Natural killer cell (primary cell): ENCODE data around the gene VCL. TPM values are rescaled to one million over a fixed set of nuclear protein-coding genes. Genes with fewer than 3 reads are reported as not detected.
"Not testable (repeated sequence)": the region's sequence is repeated elsewhere in the genome, so short reads cannot be mapped to it uniquely, and the experiment has no call there.

Experiments used
- ATAC-seq, 3 donors: fragments of 150-1000 bp in 2 of 3; fragments of 200-7000 bp in 1 of 3; cut with Tn5 transposase; 1 replicate in 1 of 3; 2 replicates in 2 of 3; pipeline ENCODE4 v1.10.0; 2021; ENCODE audit warnings: mild to moderate bottlenecking in 2 of 3, moderate library complexity in 2 of 3
- DNase-seq, 2 donors: peaks; one replicate each; pipeline versions ENCODE4 v3.0.0 to v3.0.0-alpha.2; 2013 to 2021; ENCODE audit warnings: mixed read lengths in 1 of 2
- H3K27ac ChIP-seq: one replicate; pipeline ENCODE4 v1.5.1; 2013; ENCODE audit warnings: mild to moderate bottlenecking, low read length
- H3K27me3 ChIP-seq: one replicate; pipeline ENCODE4 v1.6.1; 2013; ENCODE audit warnings: low read length; ENCODE audit not compliant: control insufficient read depth, insufficient read depth
- H3K36me3 ChIP-seq: one replicate; pipeline ENCODE4 v1.6.1; 2013; ENCODE audit warnings: low read length; ENCODE audit not compliant: control insufficient read depth, insufficient read depth
- H3K4me1 ChIP-seq: one replicate; pipeline ENCODE4 v1.6.1; 2013; ENCODE audit warnings: low read length; ENCODE audit not compliant: control insufficient read depth, insufficient read depth
- H3K4me3 ChIP-seq: one replicate; pipeline ENCODE4 v1.5.1; 2013; ENCODE audit warnings: low read length
- H3K9me3 ChIP-seq: one replicate; pipeline ENCODE4 v1.6.1; 2013; ENCODE audit warnings: low read length; ENCODE audit not compliant: control insufficient read depth, insufficient read depth
- H3K27ac Mint-ChIP-seq, 2 donors: one replicate each; pipeline ENCODE4 v1.8.0; 2022; ENCODE audit warnings: mild to moderate bottlenecking in 2 of 2, mixed read lengths in 2 of 2, moderate library complexity in 1 of 2
- H3K27me3 Mint-ChIP-seq, 2 donors: one replicate each; pipeline ENCODE4 v1.8.0; 2022; ENCODE audit warnings: low read depth in 2 of 2, mixed read lengths in 2 of 2
- H3K36me3 Mint-ChIP-seq: one replicate; pipeline ENCODE4 v1.8.0; 2022; ENCODE audit warnings: mixed read lengths
- H3K4me1 Mint-ChIP-seq, 2 donors: one replicate each; pipeline ENCODE4 v1.8.0; 2022; ENCODE audit warnings: mixed read lengths in 2 of 2
- H3K4me3 Mint-ChIP-seq: one replicate; pipeline ENCODE4 v1.8.0; 2022; ENCODE audit warnings: mild to moderate bottlenecking, moderate library complexity, mixed read lengths
- H3K9me3 Mint-ChIP-seq, 2 donors: one replicate each; pipeline ENCODE4 v1.8.0; 2022; ENCODE audit warnings: mixed read lengths in 2 of 2
- WGBS: methylation state at CpG from one replicate; pipeline ENCODE4 v1.1.7; 2013; ENCODE audit warnings: missing lambda C conversion rate; ENCODE audit not compliant: insufficient coverage; 5-methylcytosine and 5-hydroxymethylcytosine counted together
- intact Hi-C: fragments of 100-400 bp; cut with micrococcal nuclease; formaldehyde crosslinking; loops from one replicate; pipeline ENCODE4 v1.14.2; 2022
- total RNA-seq, 4 donors: library from RNA; stranded (reverse); fragments of 120-200 nt in 1 of 4; gene quantifications; one replicate each; pipeline versions ENCODE4 v1.2.3 to v1.2.4, GENCODE V29; 2013 to 2022
- TF ChIP-seq, protein P1 (sequence below): fragments of 200-600 bp; IDR thresholded peaks from one replicate; pipeline ENCODE4 v1.8.0; 2022; ENCODE audit warnings: antibody characterized with exemption

The VCL gene
- total RNA-seq, 3 donors from 2014 or later (not counting 1 experiment from before 2014, with no cell fraction given): 121 to 145 (median 122) TPM

DNA sequence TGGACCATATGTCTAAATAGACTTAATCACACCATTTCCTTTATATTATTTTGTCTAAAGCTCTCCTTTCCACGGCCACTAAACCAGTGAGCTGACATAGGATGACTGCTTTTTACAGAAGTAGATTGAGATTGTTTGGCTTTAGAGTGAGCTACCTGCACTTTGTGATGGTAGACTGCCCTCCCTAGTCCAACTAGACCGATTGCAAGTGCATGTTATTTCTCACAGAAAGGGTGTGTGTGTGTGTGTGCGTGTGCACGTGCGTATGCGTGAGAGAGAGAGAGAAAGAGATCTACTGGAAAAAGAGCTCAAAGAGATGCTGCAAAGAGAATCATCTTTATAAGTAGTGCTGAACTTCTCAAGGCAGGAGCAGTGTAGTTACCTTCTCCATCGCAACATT is 60.7 kb downstream of the VCL start:
- Mint-ChIP-seq H3K4me3 (no peak overlapping the region), H3K27ac (peak overlapping the region; percentile 64 to 84), H3K9me3 (peaks cover 2 to 3% of the 10 kb centered on the region in 2 donors), H3K4me1 (peaks cover 51 to 54% of the 10 kb centered on the region in 2 donors), H3K27me3 (no peaks in the 10 kb centered on the region), H3K36me3 (peaks cover 7% of the 10 kb centered on the region)
- intact Hi-C loops: no loop called here
- Histone ChIP-seq H3K4me3 (no peak overlapping the region), H3K27ac (no peak overlapping the region), H3K36me3 (peaks cover 4% of the 10 kb centered on the region), H3K27me3 (no peaks in the 10 kb centered on the region), H3K9me3 (peaks cover 5% of the 10 kb centered on the region), H3K4me1 (peaks cover 19% of the 10 kb centered on the region)
- TF ChIP-seq, protein P1, sequence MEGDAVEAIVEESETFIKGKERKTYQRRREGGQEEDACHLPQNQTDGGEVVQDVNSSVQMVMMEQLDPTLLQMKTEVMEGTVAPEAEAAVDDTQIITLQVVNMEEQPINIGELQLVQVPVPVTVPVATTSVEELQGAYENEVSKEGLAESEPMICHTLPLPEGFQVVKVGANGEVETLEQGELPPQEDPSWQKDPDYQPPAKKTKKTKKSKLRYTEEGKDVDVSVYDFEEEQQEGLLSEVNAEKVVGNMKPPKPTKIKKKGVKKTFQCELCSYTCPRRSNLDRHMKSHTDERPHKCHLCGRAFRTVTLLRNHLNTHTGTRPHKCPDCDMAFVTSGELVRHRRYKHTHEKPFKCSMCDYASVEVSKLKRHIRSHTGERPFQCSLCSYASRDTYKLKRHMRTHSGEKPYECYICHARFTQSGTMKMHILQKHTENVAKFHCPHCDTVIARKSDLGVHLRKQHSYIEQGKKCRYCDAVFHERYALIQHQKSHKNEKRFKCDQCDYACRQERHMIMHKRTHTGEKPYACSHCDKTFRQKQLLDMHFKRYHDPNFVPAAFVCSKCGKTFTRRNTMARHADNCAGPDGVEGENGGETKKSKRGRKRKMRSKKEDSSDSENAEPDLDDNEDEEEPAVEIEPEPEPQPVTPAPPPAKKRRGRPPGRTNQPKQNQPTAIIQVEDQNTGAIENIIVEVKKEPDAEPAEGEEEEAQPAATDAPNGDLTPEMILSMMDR: no peak
- WGBS: 36% methylated on average over 6 of the region's 7 CpGs
- peak in 1 of 2 donors; percentile 59 for DNase-seq
- peak; percentile 59 to 83 (median 77) for ATAC-seq

DNA sequence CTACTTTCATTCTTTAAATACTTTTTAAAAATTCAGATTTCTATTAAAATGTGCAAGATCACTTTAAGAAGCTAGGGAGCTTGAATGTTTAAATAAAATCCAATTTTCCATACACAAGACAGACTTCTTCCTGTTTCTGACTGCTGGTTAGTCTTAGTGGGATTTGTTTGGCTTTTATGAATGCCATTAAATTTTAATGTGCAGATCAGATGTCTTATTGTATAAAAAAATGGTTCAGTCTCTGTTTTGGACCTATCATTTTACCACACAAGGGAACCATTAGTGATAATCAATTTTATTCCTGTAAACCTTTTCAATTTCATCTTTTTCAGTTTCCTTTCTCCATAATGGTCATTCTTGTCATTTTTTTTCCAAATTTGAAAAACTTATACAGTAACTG is 63.2 kb downstream of the VCL start:
- H3K27me3 Mint-ChIP-seq: no peaks in the 10 kb centered on the region
- no peak for DNase-seq
- H3K27me3 ChIP-seq: no peaks in the 10 kb centered on the region
- H3K36me3 Mint-ChIP-seq: peaks cover 14% of the 10 kb centered on the region
- H3K27ac Mint-ChIP-seq: peak overlapping the region; percentile 59 to 75
- H3K9me3 ChIP-seq: peaks cover 5% of the 10 kb centered on the region
- no peak overlapping the region for H3K27ac ChIP-seq
- ATAC-seq: no peak
- no peak overlapping the region for H3K4me3 Mint-ChIP-seq
- H3K4me1 ChIP-seq: peaks cover 19% of the 10 kb centered on the region
- no peak overlapping the region for H3K4me3 ChIP-seq
- H3K36me3 ChIP-seq: peaks cover 6% of the 10 kb centered on the region
- TF ChIP-seq, protein P1: no peak
- intact Hi-C loops: no loop called here
- H3K9me3 Mint-ChIP-seq: peaks cover 2 to 3% of the 10 kb centered on the region in 2 donors
- peaks cover 44 to 49% of the 10 kb centered on the region in 2 donors for H3K4me1 Mint-ChIP-seq

DNA sequence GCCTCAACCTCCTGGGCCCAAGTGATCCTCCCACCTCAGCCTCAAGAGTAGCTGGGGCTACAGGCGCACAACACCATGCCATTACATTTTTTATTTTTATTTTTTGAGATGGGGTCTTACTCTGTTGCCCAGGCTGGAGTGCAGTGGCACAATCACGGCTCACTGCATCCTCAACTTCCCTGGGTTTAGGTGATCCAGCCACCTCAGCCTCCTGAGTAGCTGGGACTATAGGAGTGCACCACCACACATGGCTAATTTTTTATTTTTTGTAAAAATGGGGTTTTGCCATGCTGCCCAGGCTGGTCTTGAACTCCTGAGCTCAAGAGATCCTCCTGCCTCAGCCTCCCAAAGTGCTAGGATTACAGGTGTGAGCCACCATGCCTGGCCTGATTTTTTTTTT is 64.1 kb downstream of the VCL start:
- H3K27me3 ChIP-seq, intact Hi-C loops, DNase-seq, H3K4me3 ChIP-seq, H3K9me3 Mint-ChIP-seq, H3K27me3 Mint-ChIP-seq, H3K4me3 Mint-ChIP-seq, H3K36me3 ChIP-seq, H3K27ac ChIP-seq, ATAC-seq, H3K9me3 ChIP-seq: not testable (repeated sequence)
- Mint-ChIP-seq H3K36me3 (peaks cover 14% of the 10 kb centered on the region), H3K4me1 (peaks cover 38 to 42% of the 10 kb centered on the region in 2 donors), H3K27ac (peak overlapping the region; percentile 59 to 75)
- WGBS: 90% methylated on average over 2 of the region's 2 CpGs
- peaks cover 19% of the 10 kb centered on the region for H3K4me1 ChIP-seq

DNA sequence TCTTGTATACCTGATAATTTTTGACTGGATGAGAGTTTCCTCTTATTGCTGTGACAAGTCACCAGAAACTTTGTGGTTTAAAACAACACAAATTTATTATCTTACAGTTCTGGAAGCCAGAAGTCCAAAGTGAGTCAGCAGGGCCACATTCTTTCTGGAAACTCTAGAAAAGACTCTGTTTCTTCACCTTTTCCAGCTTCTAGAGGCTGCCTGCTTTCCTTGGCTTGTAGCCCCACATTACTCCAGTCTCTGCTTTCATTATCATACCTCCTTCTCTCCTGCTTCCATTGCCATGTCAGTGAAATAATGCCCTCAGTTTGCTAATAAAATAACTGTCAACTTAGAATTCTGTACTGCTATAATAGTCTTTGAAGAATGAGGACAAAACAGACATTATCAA is 65.3 kb downstream of the VCL start:
- intact Hi-C loops: no loop called here
- TF ChIP-seq, protein P1: no peak
- H3K27ac Mint-ChIP-seq: peak overlapping the region; percentile 73 to 80

More for the DNA sequence above, 65.3 kb downstream of the VCL start:
- H3K4me3 Mint-ChIP-seq: no peak overlapping the region
- H3K27me3 Mint-ChIP-seq: no peaks in the 10 kb centered on the region
- peaks cover 37 to 40% of the 10 kb centered on the region in 2 donors for H3K4me1 Mint-ChIP-seq
- Histone ChIP-seq H3K9me3 (peaks cover 5% of the 10 kb centered on the region), H3K4me3 (no peak overlapping the region), H3K27ac (no peak overlapping the region), H3K27me3 (no peaks in the 10 kb centered on the region), H3K36me3 (peaks cover 6% of the 10 kb centered on the region), H3K4me1 (peaks cover 6% of the 10 kb centered on the region)
- DNase-seq (no peak), ATAC-seq (no peak)
- peaks cover 2 to 3% of the 10 kb centered on the region in 2 donors for H3K9me3 Mint-ChIP-seq
- H3K36me3 Mint-ChIP-seq: peaks cover 14% of the 10 kb centered on the region
